GM12874 (cell line): ENCODE data around the gene CXCL14.

Experiments
- TF ChIP-seq, protein P1 (sequence below): IDR thresholded peaks from 2 replicates; pipeline ENCODE4 v1.5.1; 2011; ENCODE audit warnings: low read depth, mild to moderate bottlenecking, control low read depth, low read length, moderate library complexity; ENCODE audit not compliant: insufficient read depth

CXCL14 gene, protein sequence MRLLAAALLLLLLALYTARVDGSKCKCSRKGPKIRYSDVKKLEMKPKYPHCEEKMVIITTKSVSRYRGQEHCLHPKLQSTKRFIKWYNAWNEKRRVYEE

GRCh38 chr5:135578685-135579341, at the start of gene CXCL14:
TSS of gene CXCL14 (minus strand) at chr5:135578991. CDS start at chr5:135578778, 213 bp downstream.
- TF ChIP-seq, protein P1, sequence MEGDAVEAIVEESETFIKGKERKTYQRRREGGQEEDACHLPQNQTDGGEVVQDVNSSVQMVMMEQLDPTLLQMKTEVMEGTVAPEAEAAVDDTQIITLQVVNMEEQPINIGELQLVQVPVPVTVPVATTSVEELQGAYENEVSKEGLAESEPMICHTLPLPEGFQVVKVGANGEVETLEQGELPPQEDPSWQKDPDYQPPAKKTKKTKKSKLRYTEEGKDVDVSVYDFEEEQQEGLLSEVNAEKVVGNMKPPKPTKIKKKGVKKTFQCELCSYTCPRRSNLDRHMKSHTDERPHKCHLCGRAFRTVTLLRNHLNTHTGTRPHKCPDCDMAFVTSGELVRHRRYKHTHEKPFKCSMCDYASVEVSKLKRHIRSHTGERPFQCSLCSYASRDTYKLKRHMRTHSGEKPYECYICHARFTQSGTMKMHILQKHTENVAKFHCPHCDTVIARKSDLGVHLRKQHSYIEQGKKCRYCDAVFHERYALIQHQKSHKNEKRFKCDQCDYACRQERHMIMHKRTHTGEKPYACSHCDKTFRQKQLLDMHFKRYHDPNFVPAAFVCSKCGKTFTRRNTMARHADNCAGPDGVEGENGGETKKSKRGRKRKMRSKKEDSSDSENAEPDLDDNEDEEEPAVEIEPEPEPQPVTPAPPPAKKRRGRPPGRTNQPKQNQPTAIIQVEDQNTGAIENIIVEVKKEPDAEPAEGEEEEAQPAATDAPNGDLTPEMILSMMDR: no peak

DNA sequence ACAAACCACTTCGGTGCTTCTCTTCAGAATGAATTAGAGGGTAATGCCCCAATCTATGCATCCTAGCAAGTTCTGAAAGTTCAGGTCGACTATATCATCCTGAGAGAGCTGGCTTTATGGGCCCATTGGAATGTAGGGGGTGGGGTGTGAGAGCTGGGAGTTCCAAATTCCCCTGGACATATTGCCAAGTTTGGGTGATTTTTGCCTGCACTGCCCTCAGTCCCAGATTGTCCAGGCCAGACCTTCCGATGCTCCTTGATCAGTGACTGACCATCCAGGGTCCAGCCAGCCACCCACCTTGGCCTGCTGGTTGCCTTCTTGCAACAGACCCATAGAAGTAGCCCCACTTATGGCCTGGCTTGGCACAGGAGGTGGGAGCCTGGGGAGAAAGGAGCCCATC, 47.8 kb upstream of the CXCL14 start:
- TF ChIP-seq, protein P1: no peak

DNA sequence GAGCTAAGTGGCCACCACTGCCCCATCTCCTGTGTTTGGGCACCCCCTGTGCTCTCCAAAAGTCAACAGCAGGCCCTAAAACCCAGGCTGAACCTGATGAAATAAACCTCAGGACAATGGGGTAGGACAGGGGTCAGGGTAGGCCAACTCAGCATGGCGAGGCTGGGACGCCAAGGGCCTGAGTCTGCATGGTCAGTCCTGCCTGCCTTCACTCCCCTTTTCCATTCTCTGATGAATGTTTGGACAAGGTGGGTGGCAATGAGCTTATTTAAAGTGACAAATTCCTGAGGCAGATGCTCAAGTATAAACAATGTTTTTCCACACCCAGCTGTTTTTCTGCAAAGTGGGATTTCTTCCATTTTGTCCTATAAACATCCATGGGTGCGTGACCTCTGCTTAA, 47.2 kb upstream of the CXCL14 start:
- TF ChIP-seq, protein P1: no peak

GRCh38 chr5:135625486-135625885, 46.7 kb upstream of the CXCL14 start:
- TF ChIP-seq, protein P1: no peak

GRCh38 chr5:135625061-135625460, 46.3 kb upstream of the CXCL14 start:
- TF ChIP-seq, protein P1: no peak

DNA sequence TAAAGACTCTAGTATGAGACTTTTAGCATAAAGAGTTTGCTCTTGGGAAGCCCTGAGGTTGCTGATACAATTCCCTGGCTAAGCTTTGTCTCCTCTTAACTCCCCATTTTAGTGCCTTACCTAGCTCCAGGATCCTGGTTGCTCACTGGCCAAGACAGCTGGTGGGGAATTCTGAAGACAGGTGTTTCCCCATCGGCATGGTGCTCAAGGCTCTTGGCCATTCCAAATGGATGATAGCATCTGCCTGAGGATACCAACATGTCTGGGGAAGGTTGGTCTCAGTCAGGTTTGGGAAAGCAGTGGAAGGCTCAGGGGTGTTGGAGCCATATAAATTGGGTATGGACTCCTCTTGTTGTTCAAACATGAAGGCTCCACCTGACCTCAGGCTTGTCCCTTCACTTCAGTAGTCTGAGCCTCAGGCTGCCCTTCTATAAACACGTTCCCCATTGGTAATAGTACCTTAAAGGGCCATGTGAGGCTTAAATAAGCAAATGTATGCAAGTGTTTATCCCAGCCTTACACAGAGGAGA, 44.5 kb upstream of the CXCL14 start:
- TF ChIP-seq, protein P1: no peak

GRCh38 chr5:135615581-135616260, 36.9 kb upstream of the CXCL14 start:
- TF ChIP-seq, protein P1: no peak
